HepG2 (cell line): ENCODE measurements around the gene ZKSCAN8. TPM values are rescaled to one million over a fixed set of nuclear protein-coding genes. Genes with fewer than 3 reads are reported as not detected.

Experiments used
- CHD2 ChIP-seq: IDR thresholded peaks from 2 replicates; pipeline ENCODE4 v1.6.1; 2011; ENCODE audit warnings: low read depth, low read length, improper control_type of control experiment
- DZIP1 ChIP-seq: sonication (generic); formaldehyde crosslinking; IDR thresholded peaks from 2 replicates; pipeline ENCODE4 v1.5.0; 2020; ENCODE audit warnings: mild to moderate bottlenecking, missing genetic modification reagents
- GPN1 ChIP-seq: sonication (generic); formaldehyde crosslinking; IDR thresholded peaks from 2 replicates; pipeline ENCODE4 v1.5.1; 2020; ENCODE audit warnings: missing genetic modification reagents, borderline replicate concordance
- JARID2 ChIP-seq: sonication (generic); formaldehyde crosslinking; IDR thresholded peaks from 2 replicates; pipeline ENCODE4 v1.8.1; 2023; ENCODE audit warnings: missing genetic modification reagents, inconsistent platforms; ENCODE audit not compliant: insufficient replicate concordance
- KMT2B ChIP-seq: IDR thresholded peaks from 2 replicates; pipeline ENCODE4 v1.6.1; 2016; ENCODE audit warnings: missing genetic modification reagents, missing compliant biosample characterization
- MXD4 ChIP-seq: IDR thresholded peaks from 2 replicates; pipeline ENCODE4 v1.6.1; 2016; ENCODE audit warnings: mild to moderate bottlenecking, missing biosample characterization, missing genetic modification reagents
- RARG ChIP-seq: sonication (generic); formaldehyde crosslinking; IDR thresholded peaks from 2 replicates; pipeline ENCODE4 v1.4.0; 2020; ENCODE audit warnings: low read depth, mild to moderate bottlenecking, missing genetic modification reagents
- REL ChIP-seq: sonication (generic); formaldehyde crosslinking; conservative IDR thresholded peaks from 2 replicates; pipeline ENCODE4 v1.8.0; 2022; ENCODE audit warnings: mild to moderate bottlenecking, missing genetic modification reagents, moderate library complexity
- SP1 ChIP-seq, 2 experiments: fragments of 450-650 bp in 1 of 2; sonication (generic) in 1 of 2; formaldehyde crosslinking in 1 of 2; IDR thresholded peaks; 2 replicates each; pipeline versions ENCODE4 v1.4.0 to v1.6.1; 2016 to 2020; ENCODE audit warnings: missing genetic modification reagents in 1 of 2
- SPEN ChIP-seq: sonication (generic); formaldehyde crosslinking; IDR thresholded peaks from 2 replicates; pipeline ENCODE4 v1.5.1; 2020; ENCODE audit warnings: low read depth, mild to moderate bottlenecking, missing genetic modification reagents
- YEATS2 ChIP-seq: sonication (generic); formaldehyde crosslinking; IDR thresholded peaks from 2 replicates; pipeline ENCODE4 v1.4.0; 2020; ENCODE audit warnings: missing genetic modification reagents, borderline replicate concordance
- ZFP1 ChIP-seq: IDR thresholded peaks from 2 replicates; pipeline ENCODE4 v1.6.1; 2016
- ZNF124 ChIP-seq: sonication (generic); formaldehyde crosslinking; IDR thresholded peaks from 2 replicates; pipeline ENCODE4 v1.4.0; 2020; ENCODE audit warnings: missing genetic modification reagents
- ZNF260 ChIP-seq: sonication (generic); formaldehyde crosslinking; IDR thresholded peaks from 2 replicates; pipeline ENCODE4 v1.4.0; 2020; ENCODE audit warnings: missing genetic modification reagents, low read depth, mild to moderate bottlenecking, borderline replicate concordance
- ZNF280D ChIP-seq: sonication (generic); formaldehyde crosslinking; IDR thresholded peaks from 2 replicates; pipeline ENCODE4 v1.5.1; 2020; ENCODE audit warnings: mild to moderate bottlenecking, missing genetic modification reagents
- ZNF460 ChIP-seq: sonication (generic); formaldehyde crosslinking; IDR thresholded peaks from 2 replicates; pipeline ENCODE4 v1.5.1; 2020; ENCODE audit warnings: missing genetic modification reagents, mild to moderate bottlenecking, borderline replicate concordance
- ZNF572 ChIP-seq: sonication (generic); formaldehyde crosslinking; IDR thresholded peaks from 2 replicates; pipeline ENCODE4 v1.5.1; 2020; ENCODE audit warnings: mild to moderate bottlenecking, missing genetic modification reagents
- ZNF589 ChIP-seq: sonication (generic); formaldehyde crosslinking; conservative IDR thresholded peaks from 2 replicates; pipeline ENCODE4 v1.8.0; 2022; ENCODE audit warnings: mild to moderate bottlenecking, moderate library complexity, missing genetic modification reagents
- ZNF691 ChIP-seq: sonication (generic); formaldehyde crosslinking; IDR thresholded peaks from 2 replicates; pipeline ENCODE4 v1.4.0; 2020; ENCODE audit warnings: missing genetic modification reagents, low read depth, mild to moderate bottlenecking, borderline replicate concordance
- ZNF749 ChIP-seq: sonication (generic); formaldehyde crosslinking; IDR thresholded peaks from 2 replicates; pipeline ENCODE4 v1.8.0; 2022; ENCODE audit warnings: mild to moderate bottlenecking, missing genetic modification reagents, moderate library complexity, borderline replicate concordance
- ZNF761 ChIP-seq: sonication (generic); formaldehyde crosslinking; conservative IDR thresholded peaks from 2 replicates; pipeline ENCODE4 v1.4.0; 2020; ENCODE audit warnings: mild to moderate bottlenecking, missing genetic modification reagents
- ZSCAN5A ChIP-seq: sonication (generic); formaldehyde crosslinking; IDR thresholded peaks from 2 replicates; pipeline ENCODE4 v1.8.0; 2022; ENCODE audit warnings: mild to moderate bottlenecking, missing genetic modification reagents, borderline replicate concordance
- polyA plus RNA-seq, 8 experiments: library from polyadenylated mRNA; depleted of rRNA in 3 of 8; stranded (reverse) in 7 of 8; unstranded in 1 of 8; fragments of >200 nt; fragmentation: Illumina TruSeq in 4 of 8; extraction: Trizol in 4 of 8; gene quantifications; 2 replicates each; pipeline versions ENCODE4 v1.2.1 to v1.2.3, GENCODE V29; 2011 to 2016; ENCODE audit warnings: low read depth in 4 of 8, missing spikeins in 1 of 8, mixed read lengths in 1 of 8; ENCODE audit not compliant: insufficient read depth in 1 of 8
- total RNA-seq, 5 experiments: library from RNA; depleted of rRNA; stranded (reverse); fragments of >200 nt; fragmentation: Illumina TruSeq; extraction: Trizol; gene quantifications; 2 replicates each; pipeline ENCODE4 v1.2.3, GENCODE V29; 2016; ENCODE audit warnings: low read depth in 1 of 5

ZKSCAN8 gene
- total and polyA plus RNA-seq, 2 of the 13 experiments (the other 11 are each of a cell fraction or from before 2014, with no cell fraction given), result 12.4 to 20.9 TPM

GRCh38 chr6:28161410-28162079 is 19.9 kb downstream of the ZKSCAN8 start (continued):
- TF ChIP-seq ZSCAN5A, result no peak
- peak; percentile 89 for TF ChIP-seq KMT2B (CRISPR knock-in tag)
- TF ChIP-seq GPN1 (CRISPR knock-in tag), result no peak
- no peak for TF ChIP-seq ZNF260 (CRISPR knock-in tag)
- TF ChIP-seq ZNF572, result no peak
- TF ChIP-seq JARID2 (CRISPR knock-in tag), result no peak
- TF ChIP-seq ZNF749 (CRISPR knock-in tag), result no peak
- TF ChIP-seq SPEN (CRISPR knock-in tag), result peak; percentile 78
- no peak for TF ChIP-seq ZNF280D
- no peak for TF ChIP-seq CHD2
- peak; percentile 90; the same call in 1 of the 2 replicates for TF ChIP-seq YEATS2 (CRISPR knock-in tag)
- no peak for TF ChIP-seq SP1 (IDR thresholded peaks at IDR 0.05)
- TF ChIP-seq SP1 (CRISPR knock-in tag; IDR thresholded peaks at IDR 0.05), result peak; percentile 67; the same call in 1 of the 2 replicates
- peak; percentile 73; the same call in 1 of the 2 replicates for TF ChIP-seq ZNF124
- TF ChIP-seq ZFP1 (CRISPR knock-in tag), result no peak
- TF ChIP-seq REL (CRISPR knock-in tag), result 0 out of 2 replicates have a peak, but pooled peaks have one; percentile 42
- peak; percentile 80 for TF ChIP-seq MXD4 (CRISPR knock-in tag)
- TF ChIP-seq ZNF761 (CRISPR knock-in tag), result no peak
- TF ChIP-seq ZNF460, result no peak
- TF ChIP-seq ZNF589 (CRISPR knock-in tag), result no peak
- no peak for TF ChIP-seq RARG (CRISPR knock-in tag)
- TF ChIP-seq ZNF691 (CRISPR knock-in tag), result no peak
- no peak for TF ChIP-seq DZIP1 (CRISPR knock-in tag)
